ENCODE results near the gene GRIK3.

GRIK3 gene

DNA sequence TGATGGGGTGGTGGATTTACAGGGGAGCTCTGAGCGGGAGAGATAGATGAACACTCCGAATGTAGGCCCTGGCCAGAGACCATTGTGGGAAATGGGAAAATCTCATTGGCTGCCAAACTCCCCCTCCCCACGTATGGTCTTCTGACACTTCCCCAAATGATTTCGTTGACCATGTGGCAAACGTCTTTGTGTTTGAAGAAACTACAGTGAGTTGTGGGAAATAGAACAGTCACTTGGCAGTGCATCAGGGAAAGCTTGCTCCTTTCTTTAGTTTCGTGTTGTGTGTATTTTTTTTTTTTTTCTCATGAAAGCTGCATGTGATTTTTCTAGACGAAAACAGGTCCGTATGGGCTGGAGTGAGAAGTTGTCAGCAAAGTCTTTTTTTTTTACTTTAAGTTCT is 25.0 kb upstream of the GRIK3 start:
- no peak overlapping the region for H3K27ac ChIP-seq
- TF ChIP-seq, protein P1, sequence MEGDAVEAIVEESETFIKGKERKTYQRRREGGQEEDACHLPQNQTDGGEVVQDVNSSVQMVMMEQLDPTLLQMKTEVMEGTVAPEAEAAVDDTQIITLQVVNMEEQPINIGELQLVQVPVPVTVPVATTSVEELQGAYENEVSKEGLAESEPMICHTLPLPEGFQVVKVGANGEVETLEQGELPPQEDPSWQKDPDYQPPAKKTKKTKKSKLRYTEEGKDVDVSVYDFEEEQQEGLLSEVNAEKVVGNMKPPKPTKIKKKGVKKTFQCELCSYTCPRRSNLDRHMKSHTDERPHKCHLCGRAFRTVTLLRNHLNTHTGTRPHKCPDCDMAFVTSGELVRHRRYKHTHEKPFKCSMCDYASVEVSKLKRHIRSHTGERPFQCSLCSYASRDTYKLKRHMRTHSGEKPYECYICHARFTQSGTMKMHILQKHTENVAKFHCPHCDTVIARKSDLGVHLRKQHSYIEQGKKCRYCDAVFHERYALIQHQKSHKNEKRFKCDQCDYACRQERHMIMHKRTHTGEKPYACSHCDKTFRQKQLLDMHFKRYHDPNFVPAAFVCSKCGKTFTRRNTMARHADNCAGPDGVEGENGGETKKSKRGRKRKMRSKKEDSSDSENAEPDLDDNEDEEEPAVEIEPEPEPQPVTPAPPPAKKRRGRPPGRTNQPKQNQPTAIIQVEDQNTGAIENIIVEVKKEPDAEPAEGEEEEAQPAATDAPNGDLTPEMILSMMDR (IDR thresholded peaks at IDR 0.05): no peak
- no peak for TF ChIP-seq ZFX (IDR thresholded peaks at IDR 0.05; ENCODE audit: borderline replicate concordance)

DNA sequence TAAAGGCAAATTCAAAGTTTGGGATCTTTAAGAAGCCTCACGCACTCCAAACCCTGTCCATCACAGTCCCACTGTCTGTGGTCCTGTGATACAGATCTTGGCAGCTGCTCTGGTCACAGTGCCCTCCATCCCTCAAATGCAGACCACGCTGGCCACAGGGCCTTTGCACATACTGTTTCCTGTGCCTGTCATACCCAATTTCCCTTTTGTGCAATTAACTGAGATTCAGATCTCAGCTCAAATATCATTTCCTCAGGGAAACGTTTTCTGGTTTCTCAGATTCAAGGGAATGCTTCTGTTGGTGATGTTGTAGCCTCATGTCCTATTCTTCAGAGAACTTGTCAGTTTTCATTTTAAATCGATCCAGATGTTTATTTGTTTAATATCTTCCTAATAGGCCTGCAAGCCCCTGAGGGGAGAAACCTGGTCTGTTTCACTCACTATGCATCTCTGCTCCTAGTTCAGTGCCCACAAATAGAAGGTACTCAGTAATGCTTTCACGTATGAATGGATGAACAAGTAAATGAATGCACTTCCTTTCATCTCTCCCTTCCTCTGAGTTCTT is 24.2 kb upstream of the GRIK3 start:
- no peak overlapping the region for H3K27ac ChIP-seq
- TF ChIP-seq, protein P1 (IDR thresholded peaks at IDR 0.05): no peak
- TF ChIP-seq ZFX (IDR thresholded peaks at IDR 0.05; ENCODE audit: borderline replicate concordance): no peak

DNA sequence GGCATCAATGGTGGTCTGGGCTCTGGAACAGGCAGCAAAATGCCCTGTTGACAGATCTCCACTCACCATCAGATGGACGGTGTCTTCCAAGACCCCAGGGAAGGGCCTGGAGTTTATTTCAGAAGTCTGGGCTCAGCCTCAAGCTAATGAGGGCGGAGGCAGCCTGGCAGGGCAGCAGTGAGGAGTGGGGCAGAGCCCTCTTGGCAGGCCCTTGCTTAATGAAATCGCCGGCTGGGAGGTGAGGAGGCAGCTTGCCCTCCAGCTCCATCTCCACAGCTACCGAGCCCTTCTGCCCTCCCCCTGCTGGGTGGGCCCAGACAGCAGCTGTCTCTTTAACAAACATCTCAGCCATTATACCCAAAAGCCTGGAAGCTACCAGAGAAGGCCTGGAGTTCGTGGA is 22.0 kb upstream of the GRIK3 start:
- TF ChIP-seq, protein P1 (IDR thresholded peaks at IDR 0.05): no peak
- TF ChIP-seq ZFX (IDR thresholded peaks at IDR 0.05; ENCODE audit: borderline replicate concordance): no peak

DNA sequence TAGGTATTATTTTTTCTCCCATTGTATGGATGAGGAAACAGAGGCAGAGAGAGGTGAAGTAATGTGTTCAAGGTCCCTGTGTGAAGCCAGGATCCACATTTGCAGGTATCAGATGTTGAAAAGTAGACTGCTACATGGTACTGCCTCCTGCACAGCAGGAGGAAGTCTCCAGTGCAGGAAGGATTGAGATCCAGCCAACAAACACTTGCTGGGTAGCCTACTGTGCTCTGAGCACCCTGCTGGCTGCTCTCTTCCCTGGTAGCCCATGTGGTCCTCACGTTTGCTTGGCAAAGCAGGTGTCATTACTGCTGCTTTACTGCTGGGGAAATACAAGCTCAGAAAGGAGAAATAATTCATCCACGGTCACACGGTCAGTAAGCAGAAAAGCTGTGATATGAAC is 21.3 kb upstream of the GRIK3 start:
- no peak for TF ChIP-seq ZFX (IDR thresholded peaks at IDR 0.05; ENCODE audit: borderline replicate concordance)
- TF ChIP-seq, protein P1 (IDR thresholded peaks at IDR 0.05): no peak

More for the DNA sequence above, 22.0 kb upstream of the GRIK3 start:
- H3K27ac ChIP-seq: no peak overlapping the region

DNA sequence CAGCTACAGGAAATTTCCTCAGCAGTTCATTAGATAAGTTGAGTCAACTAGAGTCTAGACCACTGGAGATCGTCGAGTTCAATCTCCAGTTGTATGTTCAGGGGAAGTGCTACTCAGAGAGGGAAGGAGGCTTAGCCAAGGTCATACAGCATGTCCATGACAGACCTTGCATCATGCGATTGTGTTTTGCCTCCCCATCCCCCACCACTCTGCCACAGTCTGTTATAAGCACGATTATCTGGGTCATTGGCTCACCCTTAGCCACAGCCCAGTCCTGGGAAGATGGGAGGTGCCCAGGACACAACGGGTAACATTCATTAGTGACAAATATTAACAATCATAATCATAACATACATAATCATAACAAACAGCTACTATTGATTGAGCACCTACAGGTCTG is 18.9 kb upstream of the GRIK3 start:
- H3K27ac ChIP-seq: no peak overlapping the region
- no peak for TF ChIP-seq ZFX (IDR thresholded peaks at IDR 0.05; ENCODE audit: borderline replicate concordance)
- TF ChIP-seq, protein P1 (IDR thresholded peaks at IDR 0.05): no peak

More for the DNA sequence above, 21.3 kb upstream of the GRIK3 start:
- no peak overlapping the region for H3K27ac ChIP-seq

DNA sequence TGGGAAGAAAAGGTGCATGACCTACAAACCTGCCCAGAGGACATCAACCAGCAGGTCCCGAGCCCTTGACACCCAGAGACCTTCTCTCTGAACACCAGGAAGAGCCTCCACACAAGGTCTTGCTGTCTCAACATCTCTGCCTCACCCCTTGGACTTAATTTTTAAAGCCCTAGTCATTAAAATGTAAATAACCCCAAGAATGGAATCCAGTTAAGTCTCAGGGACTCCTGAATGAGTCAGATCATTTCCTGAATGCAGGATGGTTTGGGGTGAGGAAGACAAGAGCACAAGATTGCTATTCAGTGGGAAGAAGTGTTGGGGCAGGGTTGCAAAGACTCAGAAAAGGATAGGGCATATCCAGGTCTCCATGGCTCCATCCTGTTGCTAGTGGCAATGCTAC is 17.8 kb upstream of the GRIK3 start:
- no peak for TF ChIP-seq ZFX (IDR thresholded peaks at IDR 0.05; ENCODE audit: borderline replicate concordance)
- TF ChIP-seq, protein P1 (IDR thresholded peaks at IDR 0.05): no peak
- no peak overlapping the region for H3K27ac ChIP-seq

DNA sequence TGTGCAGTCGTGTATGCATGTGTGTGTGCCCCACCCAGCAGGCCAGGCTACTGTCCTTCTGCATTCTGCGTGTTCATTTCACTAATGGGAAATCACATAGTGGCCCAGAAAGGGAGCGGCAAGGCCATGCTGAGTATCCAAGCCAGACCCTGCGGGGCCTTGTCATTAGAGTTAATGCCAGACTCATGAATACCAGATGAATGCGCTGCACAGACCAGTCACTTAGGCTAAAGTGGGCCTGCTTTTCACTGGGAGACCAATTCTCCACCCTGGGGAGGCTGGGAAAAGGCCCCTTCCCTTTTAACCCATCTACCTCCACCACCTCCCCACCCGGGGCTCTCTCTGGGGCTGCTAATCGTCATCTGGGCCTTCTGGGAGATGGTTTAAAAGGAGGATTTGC is 17.0 kb upstream of the GRIK3 start:
- no peak for TF ChIP-seq ZFX (IDR thresholded peaks at IDR 0.05; ENCODE audit: borderline replicate concordance)
- TF ChIP-seq, protein P1 (IDR thresholded peaks at IDR 0.05): no peak
- no peak overlapping the region for H3K27ac ChIP-seq

Measured in 22Rv1 (cell line).